CD4-positive, alpha-beta T cell (primary cell): ENCODE measurements around the gene CBLL1. TPM values are rescaled to one million over a fixed set of nuclear protein-coding genes. Genes with fewer than 3 reads are reported as not detected.

Experiments
- ATAC-seq: fragments of 200-7000 bp; cut with Tn5 transposase; one replicate; pipeline ENCODE4 v1.10.0; 2022; ENCODE audit warnings: mild to moderate bottlenecking; ENCODE audit not compliant: poor library complexity
- CTCF ChIA-PET: fragments of 350-600 bp; sonication (Branson Sonifier 250); formaldehyde crosslinking; loops from one replicate; lab custom pipeline; 2021; ENCODE audit warnings: antibody characterized with exemption, inconsistent platforms; lab: Charles Lee
- POLR2A ChIA-PET: fragments of 350-600 bp; sonication (Branson Sonifier 250); formaldehyde crosslinking; loops from one replicate; lab custom pipeline; 2021; ENCODE audit warnings: antibody characterized with exemption, inconsistent platforms; lab: Charles Lee
- DNase-seq, 14 experiments: peaks; one replicate each; pipeline ENCODE4 v3.0.0-alpha.2; 2013 to 2020; ENCODE audit warnings: mixed read lengths in 2 of 14
- H3K27ac ChIP-seq, 2 donors: one replicate each; pipeline versions ENCODE4 v1.5.1 to v1.7.0; 2013; ENCODE audit warnings: low read length in 2 of 2, low read depth in 1 of 2, mild to moderate bottlenecking in 1 of 2
- H3K27me3 ChIP-seq, 2 experiments: 1 replicate in 1 of 2; 2 replicates in 1 of 2; pipeline versions ENCODE4 v1.6.1 to v1.7.0; 2013; ENCODE audit warnings: low read length in 2 of 2, control low read depth in 1 of 2, mild to moderate bottlenecking in 1 of 2, moderate library complexity in 1 of 2; ENCODE audit not compliant: insufficient read depth in 2 of 2, control insufficient read depth in 1 of 2
- H3K36me3 ChIP-seq: one replicate; pipeline ENCODE4 v1.6.1; 2013; ENCODE audit warnings: low read length, control low read depth; ENCODE audit not compliant: insufficient read depth
- H3K4me1 ChIP-seq: one replicate; pipeline ENCODE4 v1.6.1; 2013; ENCODE audit warnings: low read length, control low read depth; ENCODE audit not compliant: insufficient read depth
- H3K4me3 ChIP-seq: one replicate; pipeline ENCODE4 v1.5.1; 2013; ENCODE audit warnings: mild to moderate bottlenecking, low read length, moderate library complexity
- H3K9me3 ChIP-seq, 2 experiments: 1 replicate in 1 of 2; 2 replicates in 1 of 2; pipeline versions ENCODE4 v1.6.1 to v1.7.0; 2013; ENCODE audit warnings: low read length in 2 of 2, mild to moderate bottlenecking in 2 of 2, control low read depth in 1 of 2, moderate library complexity in 1 of 2; ENCODE audit not compliant: control insufficient read depth in 1 of 2, insufficient read depth in 1 of 2
- H3K27ac Mint-ChIP-seq: one replicate; pipeline ENCODE4 v1.8.0; 2020; ENCODE audit warnings: mixed read lengths
- H3K27me3 Mint-ChIP-seq: one replicate; pipeline ENCODE4 v1.8.0; 2021; ENCODE audit warnings: mixed read lengths
- H3K36me3 Mint-ChIP-seq: one replicate; pipeline ENCODE4 v1.8.0; 2021; ENCODE audit warnings: low read depth, mixed read lengths
- H3K4me1 Mint-ChIP-seq: one replicate; pipeline ENCODE4 v1.8.0; 2021; ENCODE audit warnings: low read depth, mixed read lengths
- H3K4me3 Mint-ChIP-seq: one replicate; pipeline ENCODE4 v1.8.0; 2020; ENCODE audit warnings: mild to moderate bottlenecking, mixed read lengths
- H3K9me3 Mint-ChIP-seq: one replicate; pipeline ENCODE4 v1.8.0; 2020; ENCODE audit warnings: mixed read lengths
- CTCF ChIP-seq: fragments of 200-600 bp; IDR thresholded peaks from one replicate; pipeline ENCODE4 v1.8.0; 2022; ENCODE audit warnings: antibody characterized with exemption, mild to moderate bottlenecking
- intact Hi-C, 2 experiments: fragments of 100-400 bp; cut with DNase I in 1 of 2; cut with micrococcal nuclease in 1 of 2; formaldehyde crosslinking; loops; one replicate each; pipeline versions ENCODE4 v1.15.1 to v1.9.0; 2023 to 2025; cut with DNase I, micrococcal nuclease
- total RNA-seq, 174 experiments: library from RNA in 2 of 174; stranded (reverse) in 2 of 174; gene quantifications; one replicate each; pipeline ENCODE4 v1.2.3 and lab custom pipeline; 2021 to 2026

Gene CBLL1
- total RNA-seq, 2 experiments from 2014 or later = 77.8 to 80.2 TPM

DNA sequence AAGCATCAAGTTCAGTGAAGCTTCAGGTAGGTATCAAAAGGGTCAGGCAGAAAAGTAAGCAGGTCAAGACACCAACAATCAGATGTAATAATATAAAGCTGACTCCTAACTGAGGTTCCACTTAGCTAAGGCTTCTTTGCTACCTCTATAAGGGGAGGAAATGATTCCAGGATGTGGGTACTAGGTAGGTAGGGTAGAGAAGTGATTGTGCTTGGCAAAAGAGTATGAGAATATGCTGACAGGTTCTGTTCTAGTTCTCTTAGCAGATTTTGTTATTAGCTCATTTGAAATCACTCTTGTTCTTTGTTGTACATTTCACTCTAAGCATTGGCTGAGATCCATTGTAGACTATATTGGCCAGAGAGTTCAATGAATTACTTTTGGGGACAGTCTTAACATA lies 40.7 kb upstream of the CBLL1 start:
- no peaks in the 10 kb centered on the region for H3K36me3 Mint-ChIP-seq
- ChIA-PET POLR2A (no interaction called here), CTCF (no interaction called here)
- DNase-seq (no peak), ATAC-seq (no peak)
- H3K27ac Mint-ChIP-seq = no peak overlapping the region
- no peak for TF ChIP-seq CTCF
- H3K9me3 Mint-ChIP-seq = no peaks in the 10 kb centered on the region
- Histone ChIP-seq H3K27me3 (no peaks in the 10 kb centered on the region), H3K4me1 (no peaks in the 10 kb centered on the region), H3K36me3 (no peaks in the 10 kb centered on the region), H3K4me3 (no peak overlapping the region), H3K27ac (no peak overlapping the region), H3K9me3 (no peaks in the 10 kb centered on the region)
- H3K4me1 Mint-ChIP-seq = peaks cover 8% of the 10 kb centered on the region
- no peak overlapping the region for H3K4me3 Mint-ChIP-seq
- no peaks in the 10 kb centered on the region for H3K27me3 Mint-ChIP-seq
- intact Hi-C loops = no loop called here

DNA sequence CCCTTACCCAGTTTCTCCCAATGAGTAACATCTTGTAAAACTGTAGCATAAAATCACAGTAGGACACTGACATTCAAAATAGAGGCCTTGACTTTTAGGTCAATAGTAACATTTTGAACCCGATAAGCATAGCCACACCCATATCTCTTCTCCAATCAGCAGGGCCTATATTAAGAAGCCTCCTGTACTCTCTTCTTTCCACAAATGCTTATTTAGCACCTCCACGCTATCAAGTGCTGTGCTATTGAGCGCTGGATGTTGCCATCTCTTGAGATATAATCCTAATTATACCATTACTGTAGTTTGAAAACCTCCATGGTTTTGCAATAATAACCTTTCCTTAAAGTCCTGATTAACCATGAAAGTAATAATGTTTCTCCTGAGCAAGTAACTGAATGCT lies 40.1 kb upstream of the CBLL1 start:
- no peak overlapping the region for H3K4me3 Mint-ChIP-seq
- ChIA-PET CTCF (no interaction called here), POLR2A (no interaction called here)

DNA sequence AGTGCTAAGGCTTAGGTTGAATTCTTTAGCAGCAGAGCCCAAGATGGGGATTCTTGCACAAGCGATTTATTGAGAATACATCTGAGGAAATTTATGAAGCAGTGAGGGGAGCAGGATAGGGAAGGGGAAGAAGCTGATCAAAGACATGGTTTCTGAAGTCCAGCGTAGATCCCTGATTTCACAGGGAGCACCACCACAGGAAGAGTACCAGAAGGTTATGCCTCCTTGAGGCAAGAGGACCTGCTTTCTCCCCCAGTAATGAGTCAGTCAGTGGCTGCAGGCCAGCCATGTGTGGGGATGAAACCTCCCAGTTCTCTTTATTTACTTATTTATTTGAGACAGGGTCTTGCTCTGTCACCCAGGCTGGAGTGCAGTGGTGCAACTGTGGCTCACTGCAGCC lies 35.0 kb upstream of the CBLL1 start:
- H3K4me1 Mint-ChIP-seq = no peaks in the 10 kb centered on the region
- no peak for ATAC-seq
- Histone ChIP-seq H3K4me1 (no peaks in the 10 kb centered on the region), H3K27me3 (no peaks in the 10 kb centered on the region), H3K9me3 (no peaks in the 10 kb centered on the region), H3K27ac (no peak overlapping the region), H3K4me3 (no peak overlapping the region), H3K36me3 (no peaks in the 10 kb centered on the region)
- H3K27me3 Mint-ChIP-seq = peaks cover 5% of the 10 kb centered on the region
- ChIA-PET POLR2A (no interaction called here), CTCF (no interaction called here)
- H3K36me3 Mint-ChIP-seq = no peaks in the 10 kb centered on the region
- no peaks in the 10 kb centered on the region for H3K9me3 Mint-ChIP-seq
- no peak overlapping the region for H3K27ac Mint-ChIP-seq
- intact Hi-C loops = no loop called here
- no peak for TF ChIP-seq CTCF
- no peak for DNase-seq
- no peak overlapping the region for H3K4me3 Mint-ChIP-seq

More for the DNA sequence above, 40.1 kb upstream of the CBLL1 start:
- Histone ChIP-seq H3K4me1 (no peaks in the 10 kb centered on the region), H3K27me3 (no peaks in the 10 kb centered on the region), H3K9me3 (no peaks in the 10 kb centered on the region), H3K27ac (no peak overlapping the region), H3K4me3 (no peak overlapping the region), H3K36me3 (no peaks in the 10 kb centered on the region)
- DNase-seq (no peak), ATAC-seq (no peak)
- intact Hi-C loops = no loop called here
- TF ChIP-seq CTCF = no peak
- Mint-ChIP-seq H3K27me3 (no peaks in the 10 kb centered on the region), H3K27ac (no peak overlapping the region), H3K4me1 (peaks cover 8% of the 10 kb centered on the region), H3K9me3 (no peaks in the 10 kb centered on the region), H3K36me3 (no peaks in the 10 kb centered on the region)
